SJSA1 (cell line): ENCODE data around the gene FARS2. TPM values are rescaled to one million over a fixed set of nuclear protein-coding genes. Genes with fewer than 3 reads are reported as not detected.
"Not testable (repeated sequence)": the region's sequence is repeated elsewhere in the genome, so short reads cannot be mapped to it uniquely, and the experiment has no call there.

ENCODE experiments used
- DNase-seq, 2 experiments: peaks; one replicate each; pipeline ENCODE4 v3.0.0-alpha.2; 2015 to 2020; ENCODE audit warnings: low spot score in 2 of 2, low read depth in 1 of 2
- H3K27ac ChIP-seq: fragments of 250-450 bp; sonication (Bioruptor Pico); 2 replicates; pipeline ENCODE4 v1.5.1; 2020; ENCODE audit warnings: mild to moderate bottlenecking, moderate library complexity
- H3K27me3 ChIP-seq: fragments of 250-450 bp; sonication (Bioruptor Pico); replicated peaks from 2 replicates; pipeline ENCODE4 v1.5.1; 2020; ENCODE audit warnings: mild to moderate bottlenecking, moderate library complexity
- H3K36me3 ChIP-seq: fragments of 250-450 bp; sonication (Bioruptor Pico); 2 replicates; pipeline ENCODE4 v1.5.1; 2020; ENCODE audit warnings: mild to moderate bottlenecking
- H3K4me1 ChIP-seq: fragments of 250-450 bp; sonication (Bioruptor Pico); replicated peaks from 2 replicates; pipeline ENCODE4 v1.6.1; 2021; ENCODE audit warnings: mild to moderate bottlenecking
- H3K4me3 ChIP-seq: fragments of 250-450 bp; sonication (Bioruptor Pico); 2 replicates; pipeline ENCODE4 v1.5.1; 2020; ENCODE audit warnings: mild to moderate bottlenecking
- H3K9me3 ChIP-seq: fragments of 250-450 bp; sonication (Bioruptor Pico); replicated peaks from 2 replicates; pipeline ENCODE4 v1.5.1; 2020; ENCODE audit warnings: mild to moderate bottlenecking
- total RNA-seq: library from RNA; depleted of rRNA; stranded (reverse); fragments of >200 nt; shearing (Covaris generic); gene quantifications from 2 replicates; pipeline ENCODE4 v1.2.3, GENCODE V29; 2014

Gene FARS2
- total RNA-seq, 1 experiment from 2014 or later, result 13.3 TPM

DNA sequence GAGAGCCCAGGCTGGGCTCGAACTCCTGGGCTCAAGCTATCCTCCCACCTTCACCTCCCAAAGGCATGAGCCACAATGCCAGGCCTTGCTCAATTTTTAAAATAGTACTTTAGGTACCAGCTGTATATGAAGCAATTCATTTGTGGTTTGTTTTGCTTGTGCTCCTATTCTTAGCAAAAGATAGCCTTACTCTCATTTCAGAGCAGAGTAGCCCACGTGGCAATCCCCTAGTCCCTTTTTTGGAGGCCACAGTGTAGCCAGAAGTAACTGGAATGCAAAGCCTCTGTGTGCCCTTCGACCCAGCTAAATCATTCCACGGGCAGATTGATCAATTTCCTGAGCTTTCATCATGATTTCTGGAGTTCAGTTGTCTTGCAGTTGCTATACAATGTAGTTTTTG is 373.2 kb downstream of the FARS2 start:
- H3K27me3 ChIP-seq, result no peaks in the 10 kb centered on the region
- DNase-seq, result no peak
- 0 out of 2 replicates have a peak, but pooled peaks cover 2% of the 10 kb centered on the region for H3K9me3 ChIP-seq

GRCh38 chr6:5636210-5637030 is 375.1 kb downstream of the FARS2 start:
- no peaks in the 10 kb centered on the region for H3K27me3 ChIP-seq
- H3K36me3 ChIP-seq, result no peaks in the 10 kb centered on the region
- peaks cover 7% of the 10 kb centered on the region; the same call in 1 of the 2 replicates for H3K9me3 ChIP-seq
- no peak overlapping the region for H3K27ac ChIP-seq
- no peaks in the 10 kb centered on the region for H3K4me1 ChIP-seq
- DNase-seq, result no peak
- H3K4me3 ChIP-seq, result no peak overlapping the region

More for the DNA sequence above, 373.2 kb downstream of the FARS2 start:
- no peaks in the 10 kb centered on the region for H3K4me1 ChIP-seq
- no peak overlapping the region for H3K4me3 ChIP-seq
- no peaks in the 10 kb centered on the region for H3K36me3 ChIP-seq
- H3K27ac ChIP-seq, result no peak overlapping the region

GRCh38 chr6:5637714-5638113 is 376.4 kb downstream of the FARS2 start:
- no peaks in the 10 kb centered on the region for H3K27me3 ChIP-seq
- H3K4me3 ChIP-seq, result no peak overlapping the region
- no peak for DNase-seq
- no peak overlapping the region for H3K27ac ChIP-seq
- peaks cover 10% of the 10 kb centered on the region; the same call in 1 of the 2 replicates for H3K9me3 ChIP-seq
- no peaks in the 10 kb centered on the region for H3K36me3 ChIP-seq
- no peaks in the 10 kb centered on the region for H3K4me1 ChIP-seq

GRCh38 chr6:5638666-5639065 is 377.4 kb downstream of the FARS2 start:
- H3K4me1 ChIP-seq, result no peaks in the 10 kb centered on the region
- H3K27me3 ChIP-seq, result no peaks in the 10 kb centered on the region
- H3K4me3 ChIP-seq, result no peak overlapping the region
- H3K36me3 ChIP-seq, result no peaks in the 10 kb centered on the region
- no peak overlapping the region for H3K27ac ChIP-seq
- H3K9me3 ChIP-seq, result peaks cover 10% of the 10 kb centered on the region; the same call in 1 of the 2 replicates
- DNase-seq, result no peak

- no peaks in the 10 kb centered on the region for H3K36me3 ChIP-seq
- no peak overlapping the region for H3K27ac ChIP-seq
- H3K27me3 ChIP-seq, result no peaks in the 10 kb centered on the region
- no peak overlapping the region for H3K4me3 ChIP-seq
- H3K9me3 ChIP-seq, result peaks cover 10% of the 10 kb centered on the region; the same call in 1 of the 2 replicates
- H3K4me1 ChIP-seq, result no peaks in the 10 kb centered on the region
- no peak for DNase-seq
These were observed 377.9 kb downstream of the FARS2 start for GRCh38 chr6:5639193-5639592.

GRCh38 chr6:5640614-5641013 is 379.3 kb downstream of the FARS2 start:
- H3K36me3 ChIP-seq, result no peaks in the 10 kb centered on the region
- no peaks in the 10 kb centered on the region for H3K27me3 ChIP-seq
- no peak overlapping the region for H3K27ac ChIP-seq
- peaks cover 10% of the 10 kb centered on the region; the same call in 1 of the 2 replicates for H3K9me3 ChIP-seq
- H3K4me3 ChIP-seq, result no peak overlapping the region
- DNase-seq, result no peak
- no peaks in the 10 kb centered on the region for H3K4me1 ChIP-seq

DNA sequence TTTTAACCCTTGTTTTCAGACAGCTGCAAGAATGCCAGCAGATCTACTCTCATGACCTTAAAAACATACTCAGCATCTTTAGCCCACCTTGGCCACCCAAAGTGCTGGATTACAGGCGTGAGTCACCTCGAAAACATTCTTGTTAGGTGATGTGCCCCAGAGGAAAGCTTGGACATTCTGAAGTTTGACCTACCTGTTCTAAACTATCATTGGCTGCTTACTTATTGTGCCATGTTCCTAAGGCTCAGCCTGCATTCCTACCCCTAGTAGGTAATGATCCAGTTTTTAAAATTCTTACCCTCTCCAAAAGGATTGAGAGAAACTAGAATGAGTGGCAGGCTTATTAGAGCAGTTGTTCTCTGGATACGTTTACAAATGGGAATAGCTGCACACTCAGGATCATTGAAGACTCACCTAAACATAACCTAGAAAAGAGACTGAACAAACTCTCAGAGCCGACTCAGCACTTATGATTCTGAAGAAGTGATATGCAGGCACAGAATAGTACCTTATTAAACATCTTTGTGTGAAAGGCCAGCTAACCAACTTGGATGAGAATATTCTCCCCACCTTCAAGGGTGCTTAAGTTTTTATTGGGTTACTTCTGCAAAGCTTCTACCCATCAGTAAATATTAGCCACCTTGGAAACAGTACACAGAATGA is 383.3 kb downstream of the FARS2 start:
- peaks cover 7% of the 10 kb centered on the region; the same call in 1 of the 2 replicates for H3K9me3 ChIP-seq
- H3K4me3 ChIP-seq, result no peak overlapping the region
- H3K27me3 ChIP-seq, result no peaks in the 10 kb centered on the region
- H3K36me3 ChIP-seq, result no peaks in the 10 kb centered on the region
- H3K27ac ChIP-seq, result no peak overlapping the region
- DNase-seq, result no peak
- H3K4me1 ChIP-seq, result no peaks in the 10 kb centered on the region

DNA sequence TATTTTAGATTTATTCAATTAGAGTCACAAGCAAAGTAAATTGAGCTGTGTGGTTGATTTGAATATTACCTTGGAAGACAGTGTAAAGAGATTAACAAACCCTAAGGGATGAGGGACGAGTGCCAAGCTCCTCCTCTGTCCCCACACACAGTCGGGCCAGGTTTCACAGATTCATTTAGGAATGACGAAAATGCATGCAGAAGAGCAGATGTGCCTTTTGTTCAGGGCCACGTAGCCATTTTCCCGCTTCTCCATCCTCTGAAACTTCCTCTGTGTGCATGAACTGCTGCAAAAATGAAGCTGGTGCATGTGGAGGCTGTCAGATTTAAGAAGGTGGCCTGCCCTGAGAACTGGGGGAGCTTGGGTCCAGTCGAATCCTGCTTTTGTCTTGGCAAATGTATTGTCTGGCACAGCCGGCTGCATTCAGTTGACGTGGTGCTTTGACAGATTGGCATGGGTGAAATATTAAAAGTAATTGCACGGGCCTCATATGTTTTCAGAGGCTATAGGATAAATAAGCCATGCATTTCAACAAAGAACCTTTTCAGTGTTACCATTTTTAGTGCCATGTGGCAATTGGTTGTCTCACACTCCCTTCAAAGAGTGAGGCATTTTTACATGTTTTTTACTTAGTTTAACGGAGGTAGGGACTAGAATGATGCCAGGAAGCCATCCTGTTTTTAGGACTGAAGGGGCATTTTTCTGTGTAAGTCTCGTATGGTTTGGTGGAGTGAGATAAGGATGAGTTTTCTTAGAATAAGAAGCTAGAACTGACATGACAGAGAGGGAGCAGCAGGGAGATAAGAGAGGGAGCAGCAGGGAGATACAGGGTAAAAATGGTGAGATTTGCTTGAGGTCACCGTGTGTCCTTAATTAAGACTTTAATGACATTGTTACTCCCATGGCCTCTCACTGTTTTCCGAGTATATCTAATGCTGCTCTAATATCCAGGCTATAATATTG is 384.3 kb downstream of the FARS2 start:
- H3K4me3 ChIP-seq, result no peak overlapping the region

DNA sequence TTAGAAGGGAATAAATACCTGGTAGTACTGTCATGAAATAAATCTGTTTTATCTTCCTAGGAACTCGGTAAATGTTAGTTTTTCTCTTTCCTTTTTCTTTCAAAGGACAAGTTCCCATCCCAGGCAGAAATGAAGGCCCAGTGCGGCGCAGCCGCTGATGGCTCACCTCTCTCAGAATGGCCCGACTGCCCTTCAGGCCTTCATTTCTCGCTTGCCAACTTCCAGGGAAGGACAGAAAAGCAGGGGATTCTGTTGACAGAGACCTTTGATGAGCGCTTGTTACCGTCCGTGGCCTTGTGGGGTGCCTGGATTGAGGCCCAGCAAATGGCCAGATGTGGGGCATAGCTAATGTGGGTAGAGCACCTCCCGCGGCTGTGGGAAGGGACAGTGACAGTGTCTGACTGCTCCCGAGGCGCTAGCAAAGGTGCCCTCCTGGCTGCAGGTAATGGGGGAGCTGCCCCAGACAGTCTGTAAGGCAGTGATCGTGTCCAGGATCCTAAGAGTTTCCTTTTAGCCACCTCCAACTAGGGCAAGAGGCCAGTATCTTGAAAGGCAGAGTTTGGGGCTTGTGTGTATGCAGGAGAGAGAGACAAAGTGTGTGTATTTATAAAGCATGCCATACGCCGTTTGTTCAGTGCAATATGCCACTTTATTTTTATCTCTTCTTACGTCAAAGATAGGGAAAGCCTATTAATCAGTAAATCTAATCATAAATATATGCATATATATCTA is 391.3 kb downstream of the FARS2 start:
- no peaks in the 10 kb centered on the region for H3K36me3 ChIP-seq
- no peak for DNase-seq
- H3K4me3 ChIP-seq, result no peak overlapping the region
- no peaks in the 10 kb centered on the region for H3K27me3 ChIP-seq
- no peaks in the 10 kb centered on the region for H3K9me3 ChIP-seq
- H3K4me1 ChIP-seq, result no peaks in the 10 kb centered on the region
- H3K27ac ChIP-seq, result no peak overlapping the region

More for the DNA sequence above, 384.3 kb downstream of the FARS2 start:
- no peaks in the 10 kb centered on the region for H3K36me3 ChIP-seq
- H3K4me1 ChIP-seq, result no peaks in the 10 kb centered on the region
- H3K9me3 ChIP-seq, result peaks cover 4% of the 10 kb centered on the region; the same call in 1 of the 2 replicates
- no peak for DNase-seq
- H3K27me3 ChIP-seq, result no peaks in the 10 kb centered on the region
- no peak overlapping the region for H3K27ac ChIP-seq

GRCh38 chr6:5653801-5654200 is 392.5 kb downstream of the FARS2 start:
- Histone ChIP-seq H3K4me3 (no peak overlapping the region), H3K36me3 (no peaks in the 10 kb centered on the region), H3K27ac (no peak overlapping the region), H3K9me3 (no peaks in the 10 kb centered on the region), H3K4me1 (no peaks in the 10 kb centered on the region), H3K27me3 (no peaks in the 10 kb centered on the region)
- no peak for DNase-seq

- Histone ChIP-seq H3K9me3 (no peaks in the 10 kb centered on the region), H3K27me3 (no peaks in the 10 kb centered on the region), H3K36me3 (no peaks in the 10 kb centered on the region), H3K4me1 (no peaks in the 10 kb centered on the region), H3K4me3 (no peak overlapping the region), H3K27ac (no peak overlapping the region)
- no peak for DNase-seq
These were observed 394.9 kb downstream of the FARS2 start for GRCh38 chr6:5656226-5656625.

DNA sequence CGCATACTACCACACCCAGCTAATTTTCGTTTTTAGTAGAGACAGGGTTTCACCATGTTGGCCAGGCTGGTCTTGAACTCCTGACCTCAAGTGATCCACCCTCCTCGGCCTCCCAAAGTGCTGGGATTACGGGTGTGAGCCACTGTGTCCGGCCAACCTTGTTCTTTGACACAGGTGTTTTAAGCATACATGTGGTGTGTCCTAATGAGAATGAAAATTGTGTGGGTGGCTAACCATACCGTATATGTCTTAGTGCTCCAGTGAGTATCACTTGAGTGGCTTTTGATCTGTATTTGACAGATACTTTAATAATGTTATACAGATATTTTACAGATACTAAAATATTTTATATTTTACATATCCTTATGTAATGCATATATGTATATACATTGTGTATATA is 395.4 kb downstream of the FARS2 start:
- not testable (repeated sequence) for H3K27me3 ChIP-seq, H3K27ac ChIP-seq, H3K36me3 ChIP-seq, H3K9me3 ChIP-seq, H3K4me3 ChIP-seq, H3K4me1 ChIP-seq, DNase-seq
